OCI-LY7 (cell line): ENCODE measurements around the gene FYN. TPM values are rescaled to one million over a fixed set of nuclear protein-coding genes. Genes with fewer than 3 reads are reported as not detected.

Source experiments
- BruUV-seq: library from RNA; stranded (reverse); fragments of 400-500 nt; replicated peaks from 2 replicates; lab custom pipeline; 2021; lab: Mats Ljungman, UMichigan
- CTCF ChIA-PET: fragments of 300-600 bp; sonication (Branson Sonifier 250); formaldehyde crosslinking; loops from one replicate; lab custom pipeline; 2022; ENCODE audit warnings: antibody characterized with exemption; ENCODE audit not compliant: unreplicated experiment; lab: Charles Lee
- POLR2A ChIA-PET: fragments of 300-600 bp; sonication (Branson Sonifier 250); formaldehyde crosslinking; loops from one replicate; lab custom pipeline; 2022; ENCODE audit warnings: antibody characterized with exemption; lab: Charles Lee
- DNase-seq: peaks from one replicate; pipeline ENCODE4 v3.0.0-alpha.2; 2015; ENCODE audit warnings: low spot score
- H2AFZ ChIP-seq: fragments of 200-600 bp; sonication (generic), shearing (Covaris generic); 2 replicates; pipeline ENCODE4 v1.6.1; 2014; ENCODE audit warnings: mild to moderate bottlenecking, antibody characterized with exemption, low read length, moderate library complexity
- H3K27ac ChIP-seq: fragments of 200-600 bp; sonication (generic); 2 replicates; pipeline ENCODE4 v1.5.1; 2014; ENCODE audit warnings: mixed run types, low read depth, mild to moderate bottlenecking, moderate library complexity, low read length, inconsistent platforms; ENCODE audit not compliant: poor library complexity, severe bottlenecking
- H3K36me3 ChIP-seq: fragments of 200-600 bp; sonication (generic); 2 replicates; pipeline ENCODE4 v1.6.1; 2014; ENCODE audit warnings: mild to moderate bottlenecking, antibody characterized with exemption, low read length, moderate library complexity, mixed read lengths; ENCODE audit not compliant: insufficient read depth
- H3K4me1 ChIP-seq: fragments of 200-600 bp; sonication (generic); 2 replicates; pipeline ENCODE4 v1.5.1; 2014; ENCODE audit warnings: mild to moderate bottlenecking, low read length; ENCODE audit not compliant: insufficient read depth, poor library complexity, severe bottlenecking
- H3K4me2 ChIP-seq: fragments of 200-600 bp; sonication (generic); 2 replicates; pipeline ENCODE4 v1.6.1; 2014; ENCODE audit warnings: mild to moderate bottlenecking, low read length
- H3K4me3 ChIP-seq: fragments of 200-600 bp; sonication (generic); 2 replicates; pipeline ENCODE4 v1.5.1; 2014; ENCODE audit warnings: mild to moderate bottlenecking, low read depth, low read length; ENCODE audit not compliant: poor library complexity, severe bottlenecking
- H3K79me2 ChIP-seq: fragments of 200-600 bp; sonication (generic); 2 replicates; pipeline ENCODE4 v1.6.1; 2016; ENCODE audit warnings: low read depth, mild to moderate bottlenecking, low read length, moderate library complexity, mixed read lengths; ENCODE audit not compliant: insufficient read depth
- H3K9me2 ChIP-seq: fragments of 200-600 bp; sonication (generic); 2 replicates; pipeline ENCODE4 v1.6.1; 2016; ENCODE audit warnings: mild to moderate bottlenecking, low read length, mixed read lengths; ENCODE audit not compliant: insufficient read depth
- H3K9me3 ChIP-seq: fragments of 200-600 bp; sonication (generic); 2 replicates; pipeline ENCODE4 v1.6.1; 2014; ENCODE audit warnings: mild to moderate bottlenecking, mixed run types, low read length, mixed read lengths
- H4K20me1 ChIP-seq: fragments of 200-600 bp; sonication (generic); 2 replicates; pipeline ENCODE4 v1.6.1; 2014; ENCODE audit warnings: mild to moderate bottlenecking, antibody characterized with exemption, low read length, moderate library complexity, mixed read lengths; ENCODE audit not compliant: insufficient read depth
- EZH2phosphoT487 ChIP-seq: fragments of 200-600 bp; sonication (generic); IDR thresholded peaks from 2 replicates; pipeline ENCODE4 v1.6.1; 2018; ENCODE audit warnings: low read depth, borderline replicate concordance, mild to moderate bottlenecking, mixed run types, antibody characterized with exemption, low read length, moderate library complexity, mixed read lengths
- intact Hi-C: fragments of 100-400 bp; cut with micrococcal nuclease; formaldehyde crosslinking; loops from one replicate; pipeline ENCODE4 v1.10.0; 2022; ENCODE audit not compliant: unreplicated experiment
- total RNA-seq, 2 experiments: library from RNA; depleted of rRNA in 1 of 2; stranded (reverse); fragments of >200 nt in 1 of 2; shearing (Covaris generic) in 1 of 2; gene quantifications; 2 replicates each; pipeline ENCODE4 v1.2.3, GENCODE V29; 2014 to 2022
- TF ChIP-seq, protein P1 (sequence below): fragments of 200-600 bp; sonication (generic); conservative IDR thresholded peaks from 2 replicates; pipeline ENCODE4 v1.5.1; 2014; ENCODE audit warnings: mild to moderate bottlenecking, antibody characterized with exemption, low read length, moderate library complexity, mixed read lengths

Gene FYN
- total RNA-seq, 2 experiments from 2014 or later: 57.3 to 92.9 TPM

DNA sequence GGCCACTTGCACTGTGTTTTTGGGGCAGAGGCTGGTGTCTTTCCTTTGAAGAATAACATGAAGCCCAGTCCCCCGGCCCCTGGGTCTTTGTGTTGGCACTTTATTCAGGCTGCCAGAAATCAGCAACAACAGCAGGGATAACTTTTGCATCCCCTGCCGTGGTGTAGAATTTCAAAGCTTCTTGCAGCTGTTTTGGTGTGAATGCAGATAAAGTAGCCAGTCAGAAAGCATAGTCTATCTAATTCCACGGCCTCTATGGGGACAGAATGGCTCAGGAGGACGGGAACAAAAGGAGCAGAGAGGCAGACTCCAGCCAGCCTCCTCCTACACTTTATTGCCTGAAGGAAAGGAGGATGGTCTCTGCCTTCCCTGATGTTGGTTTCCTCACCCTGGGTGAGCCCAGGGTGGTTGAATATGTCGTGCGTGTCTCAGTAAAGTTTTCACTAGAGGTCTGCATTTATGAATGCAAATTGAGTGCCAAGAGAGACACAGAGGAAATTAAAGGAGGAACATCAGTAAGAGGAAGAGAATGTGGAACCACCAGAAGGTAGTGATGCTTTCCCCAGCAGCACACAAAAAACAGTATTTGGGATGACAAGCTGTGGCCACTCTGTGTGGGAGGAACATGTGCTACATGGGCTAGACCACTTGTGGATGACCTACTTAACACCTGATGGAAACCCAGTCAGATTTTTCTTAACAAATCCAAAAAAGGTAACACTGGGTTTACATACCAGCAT, 141.6 kb downstream of the FYN start:
- Histone ChIP-seq H3K27ac (no peak overlapping the region), H3K4me2 (no peak overlapping the region), H3K79me2 (no peaks in the 10 kb centered on the region), H2AFZ (no peak overlapping the region), H3K9me3 (peaks cover 16% of the 10 kb centered on the region), H4K20me1 (no peaks in the 10 kb centered on the region), H3K4me1 (peaks cover 10% of the 10 kb centered on the region), H3K36me3 (peaks cover 18% of the 10 kb centered on the region; the same call in 1 of the 2 replicates), H3K4me3 (no peak overlapping the region), H3K9me2 (no peaks in the 10 kb centered on the region)
- no peak for DNase-seq
- ChIA-PET POLR2A (no interaction called here), CTCF (no interaction called here)
- intact Hi-C loops: no loop called here
- TF ChIP-seq, protein P1, sequence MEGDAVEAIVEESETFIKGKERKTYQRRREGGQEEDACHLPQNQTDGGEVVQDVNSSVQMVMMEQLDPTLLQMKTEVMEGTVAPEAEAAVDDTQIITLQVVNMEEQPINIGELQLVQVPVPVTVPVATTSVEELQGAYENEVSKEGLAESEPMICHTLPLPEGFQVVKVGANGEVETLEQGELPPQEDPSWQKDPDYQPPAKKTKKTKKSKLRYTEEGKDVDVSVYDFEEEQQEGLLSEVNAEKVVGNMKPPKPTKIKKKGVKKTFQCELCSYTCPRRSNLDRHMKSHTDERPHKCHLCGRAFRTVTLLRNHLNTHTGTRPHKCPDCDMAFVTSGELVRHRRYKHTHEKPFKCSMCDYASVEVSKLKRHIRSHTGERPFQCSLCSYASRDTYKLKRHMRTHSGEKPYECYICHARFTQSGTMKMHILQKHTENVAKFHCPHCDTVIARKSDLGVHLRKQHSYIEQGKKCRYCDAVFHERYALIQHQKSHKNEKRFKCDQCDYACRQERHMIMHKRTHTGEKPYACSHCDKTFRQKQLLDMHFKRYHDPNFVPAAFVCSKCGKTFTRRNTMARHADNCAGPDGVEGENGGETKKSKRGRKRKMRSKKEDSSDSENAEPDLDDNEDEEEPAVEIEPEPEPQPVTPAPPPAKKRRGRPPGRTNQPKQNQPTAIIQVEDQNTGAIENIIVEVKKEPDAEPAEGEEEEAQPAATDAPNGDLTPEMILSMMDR: no peak
- TF ChIP-seq EZH2phosphoT487: no peak
- BruUV-seq: no TSS peak

DNA sequence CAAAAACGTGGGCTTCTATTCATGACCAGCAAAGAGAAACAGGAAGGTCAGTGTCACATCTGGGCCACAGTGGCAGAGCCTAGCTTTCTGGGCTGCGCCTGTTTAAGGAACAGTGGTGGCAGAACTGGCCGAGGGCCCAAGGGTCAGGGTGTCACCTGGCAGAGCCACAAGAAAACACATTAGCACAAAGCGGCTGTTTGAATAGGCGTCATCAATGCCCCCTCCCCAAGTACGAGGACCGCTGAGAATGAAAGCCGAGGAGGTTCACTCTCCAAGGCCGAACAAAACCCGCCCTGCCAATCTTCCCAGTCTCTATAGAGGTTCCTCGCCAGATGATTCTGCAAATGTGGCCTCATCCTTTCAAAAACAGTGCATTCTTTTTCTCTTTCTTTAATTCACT, 142.4 kb downstream of the FYN start:
- Histone ChIP-seq H3K4me2 (no peak overlapping the region), H3K4me3 (no peak overlapping the region), H2AFZ (no peak overlapping the region), H3K36me3 (peaks cover 18% of the 10 kb centered on the region; the same call in 1 of the 2 replicates), H4K20me1 (no peaks in the 10 kb centered on the region), H3K4me1 (peaks cover 9% of the 10 kb centered on the region), H3K9me2 (no peaks in the 10 kb centered on the region), H3K79me2 (no peaks in the 10 kb centered on the region), H3K27ac (no peak overlapping the region), H3K9me3 (peaks cover 16% of the 10 kb centered on the region)
- intact Hi-C loops: no loop called here
- CTCF ChIA-PET: no interaction called here
- POLR2A ChIA-PET: no interaction called here
- no peak for DNase-seq
- TF ChIP-seq, protein P1: no peak
- TF ChIP-seq EZH2phosphoT487: no peak
- BruUV-seq: no TSS peak

DNA sequence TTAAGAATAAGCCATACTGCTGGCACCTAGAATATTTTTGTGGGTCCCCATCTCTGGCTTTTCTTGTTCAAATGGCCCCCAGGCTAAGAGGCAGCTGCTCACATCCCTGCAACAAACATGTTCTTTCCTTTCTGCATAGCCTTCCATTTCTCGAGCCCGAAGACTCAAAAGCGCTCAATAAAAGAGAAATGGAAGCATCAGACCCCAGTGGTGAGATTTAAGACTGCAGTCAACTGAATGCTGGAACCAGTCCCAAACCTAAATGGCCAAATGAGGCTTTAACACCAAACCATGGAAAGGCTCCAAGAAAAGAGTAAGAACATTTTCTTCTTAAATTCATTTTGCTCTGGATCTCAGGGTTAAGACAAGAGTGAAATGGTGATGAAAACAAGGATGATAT, 145.4 kb downstream of the FYN start:
- H4K20me1 ChIP-seq: peaks cover 5% of the 10 kb centered on the region; the same call in 1 of the 2 replicates
- no peak overlapping the region for H3K27ac ChIP-seq
- H3K4me3 ChIP-seq: no peak overlapping the region
- ChIA-PET CTCF (no interaction called here), POLR2A (no interaction called here)
- H3K79me2 ChIP-seq: no peaks in the 10 kb centered on the region
- peaks cover 8% of the 10 kb centered on the region; the same call in 1 of the 2 replicates for H3K36me3 ChIP-seq
- peaks cover 9% of the 10 kb centered on the region; the same call in 1 of the 2 replicates for H3K9me3 ChIP-seq
- DNase-seq: no peak
- BruUV-seq: no TSS peak
- TF ChIP-seq, protein P1: peak; percentile 58
- no peak for TF ChIP-seq EZH2phosphoT487
- peaks cover 29% of the 10 kb centered on the region for H3K4me1 ChIP-seq
- intact Hi-C loops: no loop called here
- H2AFZ ChIP-seq: no peak overlapping the region
- no peaks in the 10 kb centered on the region for H3K9me2 ChIP-seq
- no peak overlapping the region for H3K4me2 ChIP-seq
